CD4-positive, alpha-beta T cell treated with Interleukin-2 at 100 ng/mL for 4 hours (primary cell): ENCODE data around the gene GNB2.

ENCODE experiments used
- DNase-seq: peaks from one replicate; pipeline ENCODE4 v3.0.0-alpha.2; 2020; ENCODE audit warnings: low spot score

The GNB2 gene

GRCh38 chr7:100726996-100727761 is 53.6 kb downstream of the GNB2 start:
- no peak for DNase-seq

- DNase-seq, result no peak
These were observed 54.7 kb downstream of the GNB2 start for GRCh38 chr7:100728196-100728595.
